HepG2 (cell line): ENCODE results near the gene ENAH. TPM values are rescaled to one million over a fixed set of nuclear protein-coding genes. Genes with fewer than 3 reads are reported as not detected.

Source experiments
- ATAC-seq: fragments of 200-7000 bp; cut with Tn5 transposase; 3 replicates; pipeline ENCODE4 v1.9.1; 2020; ENCODE audit warnings: mild to moderate bottlenecking, moderate library complexity
- BruUV-seq: library from RNA; stranded (reverse); fragments of 400-500 nt; replicated peaks from 2 replicates; lab custom pipeline; 2021; lab: Mats Ljungman, UMichigan
- CTCF ChIA-PET: fragments of 300-600 bp; formaldehyde crosslinking; extraction: SDS; loops from one replicate; lab custom pipeline; 2021; ENCODE audit warnings: low total read pairs, inconsistent platforms, low intra/inter-chr PET ratio; lab: Yijun Ruan, JAX
- POLR2A ChIA-PET: fragments of 350-600 bp; sonication (Branson Sonifier 250); formaldehyde crosslinking; loops from one replicate; lab custom pipeline; 2020; ENCODE audit warnings: antibody characterized with exemption, inconsistent platforms; lab: Yijun Ruan, JAX
- DNase-seq: peaks from one replicate; pipeline ENCODE4 v3.0.0-alpha.2; 2015; ENCODE audit warnings: low spot score
- FAIRE-seq: peaks from 3 replicates; lab custom pipeline; 2011; peaks lifted over from hg19 to GRCh38; lab: Jason Lieb, UNC
- H2AFZ ChIP-seq: one replicate; pipeline ENCODE4 v1.6.1; 2011; ENCODE audit warnings: low read length, inconsistent platforms
- H3K27ac ChIP-seq: fragments of 300-600 bp; 3 replicates; pipeline ENCODE4 v1.8.0; 2011; ENCODE audit warnings: mixed run types, mild to moderate bottlenecking, mixed read lengths, low read length, inconsistent platforms; ENCODE audit not compliant: insufficient read depth; ENCODE audit errors: extremely low read length
- H3K27me3 ChIP-seq, 2 experiments: fragments of 200-600 bp in 1 of 2; 2 replicates in 1 of 2; 3 replicates in 1 of 2; pipeline versions ENCODE4 v1.6.0 to v1.8.0; 2011; ENCODE audit warnings: low read length in 2 of 2, mild to moderate bottlenecking in 2 of 2, moderate library complexity in 2 of 2, inconsistent platforms in 1 of 2; ENCODE audit not compliant: insufficient read depth in 2 of 2, control insufficient read depth in 1 of 2
- H3K36me3 ChIP-seq, 2 experiments: fragments of 200-600 bp in 1 of 2; replicated peaks in 1 of 2; 2 replicates in 1 of 2; 3 replicates in 1 of 2; pipeline versions ENCODE4 v1.5.1 to v1.8.0; 2011; ENCODE audit warnings: low read length in 2 of 2, inconsistent platforms in 1 of 2; ENCODE audit not compliant: insufficient read depth in 2 of 2, control insufficient read depth in 1 of 2
- H3K4me1 ChIP-seq: 2 replicates; pipeline ENCODE4 v1.5.1; 2012; ENCODE audit warnings: low read length, inconsistent platforms; ENCODE audit not compliant: insufficient read depth
- H3K4me2 ChIP-seq: 2 replicates; pipeline ENCODE4 v1.6.0; 2011; ENCODE audit warnings: low read depth, low read length, inconsistent platforms
- H3K4me3 ChIP-seq, 3 experiments: fragments of 200-600 bp in 1 of 3; sonication (generic), shearing (Covaris generic) in 1 of 3; replicated peaks in 1 of 3; 2 replicates each; pipeline ENCODE4 v1.5.1; 2011 to 2016; ENCODE audit warnings: low read length in 3 of 3, inconsistent platforms in 2 of 3, low read depth in 2 of 3, mild to moderate bottlenecking in 2 of 3, control low read depth in 1 of 3, mixed read lengths in 1 of 3; ENCODE audit not compliant: insufficient read depth in 1 of 3
- H3K79me2 ChIP-seq: one replicate; pipeline ENCODE4 v1.6.1; 2011; ENCODE audit warnings: low read length, inconsistent platforms; ENCODE audit not compliant: insufficient read depth
- H3K9ac ChIP-seq: 2 replicates; pipeline ENCODE4 v1.6.0; 2011; ENCODE audit warnings: mild to moderate bottlenecking, low read depth, low read length, inconsistent platforms; ENCODE audit not compliant: insufficient read depth
- H3K9me3 ChIP-seq: 2 replicates; pipeline ENCODE4 v1.5.1; 2012; ENCODE audit warnings: mild to moderate bottlenecking, low read length
- H4K20me1 ChIP-seq: 2 replicates; pipeline ENCODE4 v1.6.0; 2011; ENCODE audit warnings: inconsistent platforms, mild to moderate bottlenecking, low read length, moderate library complexity; ENCODE audit not compliant: insufficient read depth
- ATF7 ChIP-seq, 2 experiments: fragments of 450-650 bp in 1 of 2; sonication (generic) in 1 of 2; formaldehyde crosslinking in 1 of 2; IDR thresholded peaks; 2 replicates each; pipeline versions ENCODE4 v1.4.0 to v1.6.1; 2016 to 2020; ENCODE audit warnings: antibody characterized with exemption in 1 of 2, mild to moderate bottlenecking in 1 of 2, missing genetic modification reagents in 1 of 2
- CREB1 ChIP-seq, 2 experiments: fragments of 450-650 bp in 1 of 2; IDR thresholded peaks; 2 replicates each; pipeline ENCODE4 v1.6.1; 2016 to 2017; ENCODE audit warnings: control low read depth in 1 of 2, mild to moderate bottlenecking in 1 of 2, missing compliant biosample characterization in 1 of 2, missing genetic modification characterization in 1 of 2
- GATAD1 ChIP-seq: IDR thresholded peaks from 2 replicates; pipeline ENCODE4 v1.6.1; 2016; ENCODE audit warnings: missing genetic modification reagents, missing compliant biosample characterization
- YEATS4 ChIP-seq: sonication (generic); formaldehyde crosslinking; IDR thresholded peaks from 2 replicates; pipeline ENCODE4 v1.4.0; 2020; ENCODE audit warnings: missing genetic modification reagents, borderline replicate concordance
- ZNF501 ChIP-seq: sonication (generic); formaldehyde crosslinking; IDR thresholded peaks from 2 replicates; pipeline ENCODE4 v1.5.1; 2020; ENCODE audit warnings: mild to moderate bottlenecking, moderate library complexity, missing genetic modification reagents
- WGBS: methylation state at CpG from one replicate; pipeline ENCODE4 v1.1.6; 2017; ENCODE audit warnings: low lambda C conversion rate; 5-methylcytosine and 5-hydroxymethylcytosine counted together
- in situ Hi-C: cut with HindIII; loops from 2 replicates; pipeline ENCODE4 v1.10.0; 2017; ENCODE audit warnings: low pct_unique_long_range_greater_than_20kb; ENCODE audit not compliant: extremely low pct_ligation_motif_present
- intact Hi-C: fragments of 100-400 bp; cut with micrococcal nuclease; formaldehyde crosslinking; loops from one replicate; pipeline ENCODE4 v1.10.0; 2022; ENCODE audit not compliant: unreplicated experiment
- polyA plus RNA-seq, 8 experiments: library from polyadenylated mRNA; depleted of rRNA in 3 of 8; stranded (reverse) in 7 of 8; unstranded in 1 of 8; fragments of >200 nt; fragmentation: Illumina TruSeq in 4 of 8; extraction: Trizol in 4 of 8; gene quantifications; 2 replicates each; pipeline versions ENCODE4 v1.2.1 to v1.2.3, GENCODE V29; 2011 to 2016; ENCODE audit warnings: low read depth in 4 of 8, missing spikeins in 1 of 8, mixed read lengths in 1 of 8; ENCODE audit not compliant: insufficient read depth in 1 of 8
- total RNA-seq, 5 experiments: library from RNA; depleted of rRNA; stranded (reverse); fragments of >200 nt; fragmentation: Illumina TruSeq; extraction: Trizol; gene quantifications; 2 replicates each; pipeline ENCODE4 v1.2.3, GENCODE V29; 2016; ENCODE audit warnings: low read depth in 1 of 5
- TF ChIP-seq, protein P1 (sequence below): IDR thresholded peaks from 2 replicates; pipeline ENCODE4 v1.4.0; 2020; ENCODE audit warnings: mild to moderate bottlenecking, missing genetic modification reagents
- TF ChIP-seq, protein P2 (sequence below), 2 experiments: IDR thresholded peaks; 2 replicates each; pipeline ENCODE4 v1.6.1; 2011 to 2012; ENCODE audit warnings: low read length in 2 of 2, borderline replicate concordance in 1 of 2, low read depth in 1 of 2, mild to moderate bottlenecking in 1 of 2, moderate library complexity in 1 of 2

The ENAH gene
- total and polyA plus RNA-seq, 2 of the 13 experiments (the other 11 are each of a cell fraction or from before 2014, with no cell fraction given), result 22.1 to 58.3 TPM

DNA sequence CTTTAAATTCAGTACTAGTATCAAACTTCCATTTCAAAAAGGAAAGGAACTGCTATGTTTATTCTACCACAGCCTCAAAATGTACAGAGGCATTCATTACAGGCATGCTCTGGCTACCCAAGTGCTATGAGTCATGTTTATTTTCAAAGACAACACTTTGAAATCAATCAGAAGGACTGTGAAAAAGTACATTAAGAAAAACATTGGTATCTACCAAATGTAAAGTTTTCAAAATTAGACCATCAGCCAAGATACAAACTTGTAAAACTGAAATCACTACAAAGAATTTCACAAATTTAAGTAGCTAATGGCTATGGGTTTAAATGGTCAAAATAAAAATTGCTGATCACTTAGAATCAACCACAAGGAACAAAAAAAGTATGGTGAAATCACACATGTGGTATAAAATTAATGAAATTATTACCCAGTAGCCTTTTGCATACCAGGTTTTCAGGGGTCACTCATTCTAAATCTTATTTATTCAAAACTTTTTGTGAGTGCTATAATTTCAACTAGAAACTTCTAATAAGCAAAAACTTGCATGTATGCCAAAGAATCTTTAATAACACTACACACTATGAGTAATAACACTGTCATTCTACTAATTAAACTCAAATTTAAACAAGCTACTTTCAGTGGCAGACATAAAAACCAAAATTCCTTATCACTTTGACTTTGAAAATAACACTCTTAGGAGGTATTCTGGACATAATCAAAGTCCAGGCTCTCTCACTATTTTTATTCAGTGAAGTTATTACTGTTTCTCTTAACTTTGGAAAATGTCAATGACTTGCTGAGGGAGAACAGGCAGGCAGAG is 49.2 kb downstream of the ENAH start (continued):
- TF ChIP-seq, protein P1, sequence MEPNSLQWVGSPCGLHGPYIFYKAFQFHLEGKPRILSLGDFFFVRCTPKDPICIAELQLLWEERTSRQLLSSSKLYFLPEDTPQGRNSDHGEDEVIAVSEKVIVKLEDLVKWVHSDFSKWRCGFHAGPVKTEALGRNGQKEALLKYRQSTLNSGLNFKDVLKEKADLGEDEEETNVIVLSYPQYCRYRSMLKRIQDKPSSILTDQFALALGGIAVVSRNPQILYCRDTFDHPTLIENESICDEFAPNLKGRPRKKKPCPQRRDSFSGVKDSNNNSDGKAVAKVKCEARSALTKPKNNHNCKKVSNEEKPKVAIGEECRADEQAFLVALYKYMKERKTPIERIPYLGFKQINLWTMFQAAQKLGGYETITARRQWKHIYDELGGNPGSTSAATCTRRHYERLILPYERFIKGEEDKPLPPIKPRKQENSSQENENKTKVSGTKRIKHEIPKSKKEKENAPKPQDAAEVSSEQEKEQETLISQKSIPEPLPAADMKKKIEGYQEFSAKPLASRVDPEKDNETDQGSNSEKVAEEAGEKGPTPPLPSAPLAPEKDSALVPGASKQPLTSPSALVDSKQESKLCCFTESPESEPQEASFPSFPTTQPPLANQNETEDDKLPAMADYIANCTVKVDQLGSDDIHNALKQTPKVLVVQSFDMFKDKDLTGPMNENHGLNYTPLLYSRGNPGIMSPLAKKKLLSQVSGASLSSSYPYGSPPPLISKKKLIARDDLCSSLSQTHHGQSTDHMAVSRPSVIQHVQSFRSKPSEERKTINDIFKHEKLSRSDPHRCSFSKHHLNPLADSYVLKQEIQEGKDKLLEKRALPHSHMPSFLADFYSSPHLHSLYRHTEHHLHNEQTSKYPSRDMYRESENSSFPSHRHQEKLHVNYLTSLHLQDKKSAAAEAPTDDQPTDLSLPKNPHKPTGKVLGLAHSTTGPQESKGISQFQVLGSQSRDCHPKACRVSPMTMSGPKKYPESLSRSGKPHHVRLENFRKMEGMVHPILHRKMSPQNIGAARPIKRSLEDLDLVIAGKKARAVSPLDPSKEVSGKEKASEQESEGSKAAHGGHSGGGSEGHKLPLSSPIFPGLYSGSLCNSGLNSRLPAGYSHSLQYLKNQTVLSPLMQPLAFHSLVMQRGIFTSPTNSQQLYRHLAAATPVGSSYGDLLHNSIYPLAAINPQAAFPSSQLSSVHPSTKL (CRISPR knock-in tag), result peak; percentile 65

DNA sequence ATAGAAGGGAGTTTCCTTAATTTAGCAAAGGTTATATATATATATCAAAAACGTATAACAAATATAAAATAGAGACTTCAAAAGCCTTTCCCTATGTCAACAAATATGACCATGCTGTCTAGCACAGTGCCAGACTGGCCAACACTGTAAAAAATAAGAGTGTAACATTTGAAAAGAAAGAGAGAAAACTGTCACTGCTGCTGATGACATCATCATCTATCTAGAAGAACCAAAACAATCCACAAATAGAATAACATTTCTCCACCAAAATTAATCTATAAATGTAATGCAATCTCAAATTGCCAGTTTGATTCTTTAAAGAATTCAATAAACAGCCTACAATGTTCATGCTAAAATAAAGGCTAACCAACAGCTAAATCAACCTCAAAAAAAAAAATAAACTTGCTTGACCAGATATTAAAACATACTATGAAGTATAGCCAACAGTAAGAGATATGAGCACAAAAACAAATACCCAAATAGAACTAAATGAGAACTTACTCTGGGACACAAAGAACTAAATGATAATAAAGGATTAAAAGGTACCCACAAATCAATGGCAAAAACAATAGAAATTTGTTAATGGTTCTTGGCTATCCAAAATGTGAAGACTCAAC is 50.2 kb downstream of the ENAH start:
- H3K79me2 ChIP-seq, result peaks cover 73% of the 10 kb centered on the region
- no peak overlapping the region for H3K4me3 ChIP-seq
- ChIA-PET POLR2A (interaction anchor here (0.8 kb wide), 1 partner anchor 120 kb away, joined by 3 read pairs; no protein-coding TSS in a partner anchor), CTCF (no interaction called here)
- no peaks in the 10 kb centered on the region for H3K9me3 ChIP-seq
- no peak overlapping the region for H3K4me2 ChIP-seq
- DNase-seq, result no peak
- no peak for ATAC-seq
- in situ Hi-C loops, result no loop called here
- FAIRE-seq, result no peak
- peaks cover 44% of the 10 kb centered on the region for H3K4me1 ChIP-seq
- 0 out of 2 replicates have a peak, but pooled peaks cover 7% of the 10 kb centered on the region for H4K20me1 ChIP-seq
- H2AFZ ChIP-seq, result no peak overlapping the region
- TF ChIP-seq, protein P2, sequence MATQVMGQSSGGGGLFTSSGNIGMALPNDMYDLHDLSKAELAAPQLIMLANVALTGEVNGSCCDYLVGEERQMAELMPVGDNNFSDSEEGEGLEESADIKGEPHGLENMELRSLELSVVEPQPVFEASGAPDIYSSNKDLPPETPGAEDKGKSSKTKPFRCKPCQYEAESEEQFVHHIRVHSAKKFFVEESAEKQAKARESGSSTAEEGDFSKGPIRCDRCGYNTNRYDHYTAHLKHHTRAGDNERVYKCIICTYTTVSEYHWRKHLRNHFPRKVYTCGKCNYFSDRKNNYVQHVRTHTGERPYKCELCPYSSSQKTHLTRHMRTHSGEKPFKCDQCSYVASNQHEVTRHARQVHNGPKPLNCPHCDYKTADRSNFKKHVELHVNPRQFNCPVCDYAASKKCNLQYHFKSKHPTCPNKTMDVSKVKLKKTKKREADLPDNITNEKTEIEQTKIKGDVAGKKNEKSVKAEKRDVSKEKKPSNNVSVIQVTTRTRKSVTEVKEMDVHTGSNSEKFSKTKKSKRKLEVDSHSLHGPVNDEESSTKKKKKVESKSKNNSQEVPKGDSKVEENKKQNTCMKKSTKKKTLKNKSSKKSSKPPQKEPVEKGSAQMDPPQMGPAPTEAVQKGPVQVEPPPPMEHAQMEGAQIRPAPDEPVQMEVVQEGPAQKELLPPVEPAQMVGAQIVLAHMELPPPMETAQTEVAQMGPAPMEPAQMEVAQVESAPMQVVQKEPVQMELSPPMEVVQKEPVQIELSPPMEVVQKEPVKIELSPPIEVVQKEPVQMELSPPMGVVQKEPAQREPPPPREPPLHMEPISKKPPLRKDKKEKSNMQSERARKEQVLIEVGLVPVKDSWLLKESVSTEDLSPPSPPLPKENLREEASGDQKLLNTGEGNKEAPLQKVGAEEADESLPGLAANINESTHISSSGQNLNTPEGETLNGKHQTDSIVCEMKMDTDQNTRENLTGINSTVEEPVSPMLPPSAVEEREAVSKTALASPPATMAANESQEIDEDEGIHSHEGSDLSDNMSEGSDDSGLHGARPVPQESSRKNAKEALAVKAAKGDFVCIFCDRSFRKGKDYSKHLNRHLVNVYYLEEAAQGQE (IDR thresholded peaks at IDR 0.05; ENCODE audit: borderline replicate concordance in 1 of 2, low read depth in 1 of 2, low read length in 2 of 2), result no peak
- TF ChIP-seq YEATS4 (CRISPR knock-in tag), result no peak
- TF ChIP-seq ZNF501 (CRISPR knock-in tag), result no peak
- no peak for TF ChIP-seq GATAD1 (CRISPR knock-in tag)
- peak; percentile 75 for TF ChIP-seq CREB1 (IDR thresholded peaks at IDR 0.05)
- no peak for TF ChIP-seq CREB1 (CRISPR knock-in tag; IDR thresholded peaks at IDR 0.05)
- peak; percentile 95 for TF ChIP-seq ATF7 (IDR thresholded peaks at IDR 0.05)
- TF ChIP-seq ATF7 (CRISPR knock-in tag; IDR thresholded peaks at IDR 0.05), result no peak
- intact Hi-C loops, result no loop called here
- WGBS, result 24% methylated on average over 1 of the region's 1 CpG
- no peak overlapping the region for H3K27ac ChIP-seq
- no peak overlapping the region for H3K9ac ChIP-seq
- H3K27me3 ChIP-seq, result no peaks in the 10 kb centered on the region
- H3K36me3 ChIP-seq, result 0 out of 5 replicates have a peak, but pooled peaks cover 0 to 3% of the 10 kb centered on the region in 2 experiments
- BruUV-seq, result no TSS peak
